K562 (cell line): ENCODE measurements around the gene TACR1. TPM values are rescaled to one million over a fixed set of nuclear protein-coding genes. Genes with fewer than 3 reads are reported as not detected.

Source experiments
- ATAC-seq: fragments of 200-7000 bp; cut with Tn5 transposase; 3 replicates; pipeline ENCODE4 v1.9.1; 2020; ENCODE audit warnings: moderate library complexity
- BruUV-seq: library from RNA; stranded (reverse); fragments of 400-500 nt; replicated peaks from 2 replicates; lab custom pipeline; 2021; lab: Mats Ljungman, UMichigan
- CTCF ChIA-PET: fragments of 300-600 bp; formaldehyde crosslinking; extraction: SDS; loops from one replicate; lab custom pipeline; 2021; ENCODE audit warnings: low intra/inter-chr PET ratio; lab: Yijun Ruan, JAX
- POLR2A ChIA-PET: fragments of 300-600, 350-650 bp; sonication (Branson Sonifier 250); formaldehyde crosslinking; extraction: SDS; loops from one replicate; lab custom pipeline; 2021; ENCODE audit warnings: antibody characterized with exemption, inconsistent platforms; lab: Yijun Ruan, JAX
- DNase-seq, 4 experiments: peaks; one replicate each; pipeline versions ENCODE4 v3.0.0 to v3.0.0-alpha.2; 2011 to 2018; ENCODE audit warnings: low spot score in 3 of 4, mixed read lengths in 3 of 4; ENCODE audit errors: extremely low read depth in 1 of 4
- FAIRE-seq: peaks from 2 replicates; lab custom pipeline; 2011; peaks lifted over from hg19 to GRCh38; lab: Jason Lieb, UNC
- H2AFZ ChIP-seq: 2 replicates; pipeline ENCODE4 v1.6.0; 2011; ENCODE audit warnings: low read depth, low read length, control low read depth, inconsistent platforms
- H3K27ac ChIP-seq: fragments of 200-600 bp; 3 replicates; pipeline ENCODE4 v1.8.0; 2011; ENCODE audit warnings: low read depth, mild to moderate bottlenecking, control low read depth, inconsistent platforms, low read length, moderate library complexity, mixed read lengths; ENCODE audit errors: extremely low read depth
- H3K27me3 ChIP-seq, 2 experiments: fragments of 300-600 bp in 1 of 2; 2 replicates in 1 of 2; 3 replicates in 1 of 2; pipeline versions ENCODE4 v1.6.0 to v1.8.0; 2011; ENCODE audit warnings: inconsistent platforms in 2 of 2, low read length in 2 of 2, mild to moderate bottlenecking in 1 of 2, mixed read lengths in 1 of 2, moderate library complexity in 1 of 2; ENCODE audit not compliant: control insufficient read depth in 2 of 2, insufficient read depth in 2 of 2
- H3K36me3 ChIP-seq: fragments of 300-600 bp; 3 replicates; pipeline ENCODE4 v1.8.0; 2011; ENCODE audit warnings: mild to moderate bottlenecking, low read length, inconsistent platforms; ENCODE audit not compliant: control insufficient read depth, insufficient read depth
- H3K4me1 ChIP-seq, 2 experiments: fragments of 200-600 bp in 1 of 2; replicated peaks in 1 of 2; 2 replicates in 1 of 2; 3 replicates in 1 of 2; pipeline versions ENCODE4 v1.5.1 to v1.8.0; 2011; ENCODE audit warnings: inconsistent platforms in 2 of 2, low read length in 2 of 2, mild to moderate bottlenecking in 1 of 2, mixed read lengths in 1 of 2, moderate library complexity in 1 of 2; ENCODE audit not compliant: control insufficient read depth in 2 of 2, insufficient read depth in 2 of 2
- H3K4me2 ChIP-seq: 2 replicates; pipeline ENCODE4 v1.6.1; 2011; ENCODE audit warnings: low read length, control low read depth, inconsistent platforms, mixed read lengths; ENCODE audit not compliant: insufficient read depth
- H3K4me3 ChIP-seq: fragments of 200-600 bp; sonication (generic), shearing (Covaris generic); 2 replicates; pipeline ENCODE4 v1.5.1; 2016; ENCODE audit warnings: control low read depth, inconsistent platforms
- H3K79me2 ChIP-seq: fragments of 200-600 bp; 3 replicates; pipeline ENCODE4 v1.8.0; 2011; ENCODE audit warnings: low read length, inconsistent platforms; ENCODE audit not compliant: control insufficient read depth, insufficient read depth
- H3K9ac ChIP-seq, 2 experiments: 2 replicates each; pipeline versions ENCODE4 v1.6.0 to v1.6.1; 2011; ENCODE audit warnings: low read depth in 2 of 2, low read length in 2 of 2, control low read depth in 1 of 2, inconsistent platforms in 1 of 2, mild to moderate bottlenecking in 1 of 2, mixed read lengths in 1 of 2; ENCODE audit not compliant: insufficient read depth in 1 of 2
- H3K9me1 ChIP-seq: one replicate; pipeline ENCODE4 v1.6.0; 2011; ENCODE audit warnings: inconsistent platforms, mild to moderate bottlenecking, low read length, moderate library complexity; ENCODE audit not compliant: control insufficient read depth, insufficient read depth
- H3K9me3 ChIP-seq: replicated peaks from 2 replicates; pipeline ENCODE4 v1.5.1; 2011; ENCODE audit warnings: low read depth, low read length, inconsistent platforms; ENCODE audit not compliant: control insufficient read depth, insufficient read depth
- H4K20me1 ChIP-seq: replicated peaks from 2 replicates; pipeline ENCODE4 v1.6.1; 2011; ENCODE audit warnings: low read length, inconsistent platforms, mixed read lengths; ENCODE audit not compliant: control insufficient read depth, insufficient read depth
- GATAD2A ChIP-seq: fragments of 450-650 bp; IDR thresholded peaks from 2 replicates; pipeline ENCODE4 v1.6.1; 2017
- KDM1A ChIP-seq, 2 experiments: fragments of 450-650 bp; IDR thresholded peaks; 2 replicates each; pipeline ENCODE4 v1.6.1; 2016; ENCODE audit warnings: mild to moderate bottlenecking in 2 of 2
- MTA3 ChIP-seq: fragments of 450-650 bp; formaldehyde crosslinking; IDR thresholded peaks from 2 replicates; pipeline ENCODE4 v1.6.1; 2017; ENCODE audit warnings: mild to moderate bottlenecking, borderline replicate concordance
- NRF1 ChIP-seq, 2 experiments: fragments of 450-650 bp; IDR thresholded peaks in 1 of 2; conservative IDR thresholded peaks in 1 of 2; 2 replicates each; pipeline ENCODE4 v1.6.1; 2014; ENCODE audit warnings: mild to moderate bottlenecking in 2 of 2
- OTX1 ChIP-seq: fragments of 450-650 bp; formaldehyde crosslinking; IDR thresholded peaks from 2 replicates; pipeline ENCODE4 v1.4.0; 2022; ENCODE audit warnings: mild to moderate bottlenecking
- RBBP5 ChIP-seq: fragments of 200-600 bp; sonication (generic); IDR thresholded peaks from 2 replicates; pipeline ENCODE4 v1.6.1; 2012; ENCODE audit warnings: borderline replicate concordance, mild to moderate bottlenecking, low read length, control low read depth, inconsistent platforms; ENCODE audit not compliant: insufficient read depth, poor library complexity, severe bottlenecking
- SIN3B ChIP-seq: fragments of 450-650 bp; IDR thresholded peaks from 2 replicates; pipeline ENCODE4 v1.6.1; 2017; ENCODE audit warnings: low read depth, mild to moderate bottlenecking, moderate library complexity
- SMARCA4 ChIP-seq: fragments of 450-650 bp; IDR thresholded peaks from 2 replicates; pipeline ENCODE4 v1.6.1; 2016
- SREBF1 ChIP-seq: fragments of 150-350 bp; IDR thresholded peaks from 2 replicates; pipeline ENCODE4 v1.6.1; 2014; ENCODE audit warnings: antibody characterized with exemption, low read depth, low read length, borderline replicate concordance
- WGBS: fragments of 100-300 bp; shearing (Covaris generic); methylation state at CpG from one replicate; pipeline ENCODE4 v1.1.6; 2016; ENCODE audit warnings: low coverage, mixed read lengths; ENCODE audit not compliant: insufficient coverage; ENCODE audit errors: missing lambda C conversion rate; 5-methylcytosine and 5-hydroxymethylcytosine counted together
- in situ Hi-C: fragments of 300-500 bp; cut with MboI; formaldehyde crosslinking; loops from 4 replicates; pipeline ENCODE4 v1.15.0; 2018; ENCODE audit warnings: inconsistent platforms, mixed read lengths
- intact Hi-C: fragments of 100-400 bp; cut with micrococcal nuclease; formaldehyde crosslinking; loops from 2 replicates; pipeline ENCODE4 v1.14.2; 2022
- polyA plus RNA-seq, 8 experiments: library from polyadenylated mRNA; depleted of rRNA in 4 of 8; stranded (reverse) in 5 of 8; unstranded in 3 of 8; fragments of >200 nt; fragmentation: Nextera tagmentation in 2 of 8; fragmentation: Illumina TruSeq in 1 of 8; extraction: Ambion mirVana in 2 of 8; extraction: Trizol in 1 of 8; gene quantifications; 2 replicates each; pipeline versions ENCODE4 v1.2.1 to v1.2.3, GENCODE V29; 2011 to 2014; ENCODE audit warnings: inconsistent platforms in 1 of 8, missing spikeins in 1 of 8
- total RNA-seq, 7 experiments: library from RNA; depleted of rRNA in 6 of 7; stranded (reverse); fragments of >200 nt in 6 of 7; fragmentation: Illumina TruSeq in 2 of 7; extraction: Trizol in 2 of 7; gene quantifications; 2 replicates each; pipeline versions ENCODE4 v1.2.1 to v1.2.3, GENCODE V29; 2011 to 2021; ENCODE audit warnings: low replicate concordance in 1 of 7
- TF ChIP-seq, protein P1 (sequence below): sonication (generic); formaldehyde crosslinking; IDR thresholded peaks from 2 replicates; pipeline ENCODE4 v1.8.0; 2022; ENCODE audit warnings: missing genetic modification reagents, mild to moderate bottlenecking, borderline replicate concordance
- TF ChIP-seq, protein P2 (sequence below), 3 experiments: fragments of 200-800 bp in 1 of 3; sonication (Bioruptor generic) in 1 of 3; sonication (generic) in 1 of 3; formaldehyde crosslinking in 1 of 3; IDR thresholded peaks; 2 replicates each; pipeline versions ENCODE4 v1.6.1 to v1.8.0; 2016 to 2022; ENCODE audit warnings: mild to moderate bottlenecking in 2 of 3, missing compliant biosample characterization in 2 of 3, missing genetic modification characterization in 2 of 3, missing genetic modification reagents in 1 of 3
- TF ChIP-seq, protein P3 (sequence below): fragments of 250-450 bp; sonication (Bioruptor Pico); IDR thresholded peaks from 2 replicates; pipeline ENCODE4 v1.4.0; 2020; ENCODE audit warnings: borderline replicate concordance

Gene TACR1
- total and polyA plus RNA-seq, 9 of the 15 experiments (the other 6 are each of a cell fraction or from before 2014, with no cell fraction given): not detected

DNA sequence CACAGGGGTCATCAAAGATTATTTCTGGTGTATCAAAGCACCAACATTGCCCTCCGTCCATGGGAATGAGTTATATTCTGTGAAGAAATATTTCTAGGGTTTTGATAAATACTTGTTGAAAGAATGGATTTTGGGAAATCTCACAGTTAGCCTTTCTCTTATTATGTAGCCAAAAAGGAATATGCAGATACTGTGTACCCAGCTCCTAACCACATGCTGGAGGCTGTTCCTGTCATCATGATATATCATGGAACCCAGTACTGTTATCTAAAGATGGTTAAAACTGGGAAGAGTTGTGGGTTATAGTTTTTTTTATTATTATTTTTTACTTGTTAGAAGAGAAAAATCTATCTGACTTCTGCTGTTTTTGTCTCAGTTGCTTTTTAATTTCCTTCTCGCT is 158.1 kb downstream of the TACR1 start:
- no peaks in the 10 kb centered on the region for H3K4me1 ChIP-seq
- intact Hi-C loops (no loop called here), in situ Hi-C loops (no loop called here)
- BruUV-seq: no TSS peak
- DNase-seq (no peak), FAIRE-seq (no peak), ATAC-seq (no peak)
- no peaks in the 10 kb centered on the region for H4K20me1 ChIP-seq
- ChIA-PET CTCF (no interaction called here), POLR2A (no interaction called here)
- no peaks in the 10 kb centered on the region for H3K36me3 ChIP-seq
- 2% methylated on average over 2 of the region's 2 CpGs for WGBS
- H3K4me3 ChIP-seq: no peak overlapping the region
- no peaks in the 10 kb centered on the region for H3K27me3 ChIP-seq
- no peak overlapping the region for H3K9ac ChIP-seq
- no peak overlapping the region for H2AFZ ChIP-seq
- TF ChIP-seq MTA3 (no peak), OTX1 (CRISPR knock-in tag) (no peak), GATAD2A (no peak), SMARCA4 (no peak), RBBP5 (no peak), NRF1 (conservative IDR thresholded peaks at IDR 0.05 in 1 of 2, IDR thresholded peaks at IDR 0.05 in 1 of 2) (no peak), SIN3B (no peak), SREBF1 (no peak), KDM1A (IDR thresholded peaks at IDR 0.05) (no peak)
- TF ChIP-seq, protein P1, sequence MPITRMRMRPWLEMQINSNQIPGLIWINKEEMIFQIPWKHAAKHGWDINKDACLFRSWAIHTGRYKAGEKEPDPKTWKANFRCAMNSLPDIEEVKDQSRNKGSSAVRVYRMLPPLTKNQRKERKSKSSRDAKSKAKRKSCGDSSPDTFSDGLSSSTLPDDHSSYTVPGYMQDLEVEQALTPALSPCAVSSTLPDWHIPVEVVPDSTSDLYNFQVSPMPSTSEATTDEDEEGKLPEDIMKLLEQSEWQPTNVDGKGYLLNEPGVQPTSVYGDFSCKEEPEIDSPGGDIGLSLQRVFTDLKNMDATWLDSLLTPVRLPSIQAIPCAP (CRISPR knock-in tag): no peak
- TF ChIP-seq, protein P2, sequence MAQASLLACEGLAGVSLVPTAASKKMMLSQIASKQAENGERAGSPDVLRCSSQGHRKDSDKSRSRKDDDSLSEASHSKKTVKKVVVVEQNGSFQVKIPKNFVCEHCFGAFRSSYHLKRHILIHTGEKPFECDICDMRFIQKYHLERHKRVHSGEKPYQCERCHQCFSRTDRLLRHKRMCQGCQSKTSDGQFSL (CRISPR knock-in tag; IDR thresholded peaks at IDR 0.05): no peak
- TF ChIP-seq, protein P2 (tag; IDR thresholded peaks at IDR 0.05): no peak
- TF ChIP-seq, protein P3, sequence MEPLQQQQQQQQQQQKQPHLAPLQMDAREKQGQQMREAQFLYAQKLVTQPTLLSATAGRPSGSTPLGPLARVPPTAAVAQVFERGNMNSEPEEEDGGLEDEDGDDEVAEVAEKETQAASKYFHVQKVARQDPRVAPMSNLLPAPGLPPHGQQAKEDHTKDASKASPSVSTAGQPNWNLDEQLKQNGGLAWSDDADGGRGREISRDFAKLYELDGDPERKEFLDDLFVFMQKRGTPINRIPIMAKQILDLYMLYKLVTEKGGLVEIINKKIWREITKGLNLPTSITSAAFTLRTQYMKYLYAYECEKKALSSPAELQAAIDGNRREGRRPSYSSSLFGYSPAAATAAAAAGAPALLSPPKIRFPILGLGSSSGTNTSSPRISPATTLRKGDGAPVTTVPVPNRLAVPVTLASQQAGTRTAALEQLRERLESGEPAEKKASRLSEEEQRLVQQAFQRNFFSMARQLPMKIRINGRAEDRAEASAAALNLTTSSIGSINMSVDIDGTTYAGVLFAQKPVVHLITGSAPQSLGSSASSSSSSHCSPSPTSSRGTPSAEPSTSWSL (CRISPR knock-in tag): no peak
- no peaks in the 10 kb centered on the region for H3K9me1 ChIP-seq
- H3K27ac ChIP-seq: no peak overlapping the region
- H3K4me2 ChIP-seq: no peak overlapping the region
- H3K79me2 ChIP-seq: no peaks in the 10 kb centered on the region
- no peaks in the 10 kb centered on the region for H3K9me3 ChIP-seq
